SKM-1 treated with dmso at 0.1 percent for 144 hours (cell line): ENCODE measurements around the gene SFXN3.

Experiments used
- DNase-seq: peaks from one replicate; lab custom pipeline; 2025; ENCODE audit not compliant: unreplicated experiment; lab: John Stamatoyannopoulos, UW

SFXN3 gene

GRCh38 chr10:100999742-101000126 lies 31.3 kb upstream of the SFXN3 start, which contains the start of gene LZTS2:
Gene LZTS2 (plus strand): TSS chr10:100999808. CDS start chr10:101002539, 2,731 bp downstream.
- no peak for DNase-seq

GRCh38 chr10:101000127-101000914 lies 30.7 kb upstream of the SFXN3 start:
- no peak for DNase-seq

GRCh38 chr10:101000915-101001658 lies 29.9 kb upstream of the SFXN3 start:
- no peak for DNase-seq

- no peak for DNase-seq
Measured at GRCh38 chr10:101001659-101002035, 29.4 kb upstream of the SFXN3 start.

- no peak for DNase-seq
Measured at GRCh38 chr10:101002456-101002855, 28.6 kb upstream of the SFXN3 start.

GRCh38 chr10:101003639-101004206 lies 27.3 kb upstream of the SFXN3 start:
- no peak for DNase-seq

- no peak for DNase-seq
Measured at GRCh38 chr10:101005361-101005760, 25.7 kb upstream of the SFXN3 start.

- DNase-seq: no peak
Measured at GRCh38 chr10:101005869-101006567, 25.0 kb upstream of the SFXN3 start.

- no peak for DNase-seq
Measured at GRCh38 chr10:101006593-101007098, 24.4 kb upstream of the SFXN3 start.

GRCh38 chr10:101007099-101007711 lies 23.8 kb upstream of the SFXN3 start:
- DNase-seq: no peak

GRCh38 chr10:101007915-101008822 lies 22.9 kb upstream of the SFXN3 start:
- no peak for DNase-seq

- DNase-seq: no peak
Measured at GRCh38 chr10:101008823-101009423, 22.1 kb upstream of the SFXN3 start.

- DNase-seq: no peak
Measured at GRCh38 chr10:101010329-101010728, 20.7 kb upstream of the SFXN3 start.

- DNase-seq: no peak
Measured at GRCh38 chr10:101011517-101012423, 19.3 kb upstream of the SFXN3 start.

- peak; percentile 71 for DNase-seq
Measured at GRCh38 chr10:101012525-101013364, 18.3 kb upstream of the SFXN3 start.

- no peak for DNase-seq
Measured at GRCh38 chr10:101013365-101013825, 17.6 kb upstream of the SFXN3 start.

GRCh38 chr10:101014230-101014884 lies 16.7 kb upstream of the SFXN3 start:
- DNase-seq: peak; percentile 31
